Measurements from ENCODE around the gene ATP1B1.
"Not testable (repeated sequence)": the region's sequence is repeated elsewhere in the genome, so short reads cannot be mapped to it uniquely, and the experiment has no call there.

The ATP1B1 gene

GRCh38 chr1:169117599-169117998 is 11.1 kb downstream of the ATP1B1 start:
- DNase-seq (no peak), ATAC-seq (no peak)
- H3K4me3 Mint-ChIP-seq = no peak overlapping the region
- no peak overlapping the region for H3K27ac Mint-ChIP-seq
- H3K27me3 Mint-ChIP-seq = no peaks in the 10 kb centered on the region
- peaks cover 5% of the 10 kb centered on the region for H3K36me3 Mint-ChIP-seq (ENCODE audit: low read depth)
- H3K9me3 Mint-ChIP-seq = no peaks in the 10 kb centered on the region
- H3K4me1 Mint-ChIP-seq = peaks cover 16% of the 10 kb centered on the region

- peaks cover 3% of the 10 kb centered on the region for H3K36me3 Mint-ChIP-seq (ENCODE audit: low read depth)
- H3K27ac Mint-ChIP-seq = no peak overlapping the region
- no peak for DNase-seq
- H3K4me1 Mint-ChIP-seq = peaks cover 16% of the 10 kb centered on the region
- no peak for ATAC-seq
- no peak overlapping the region for H3K4me3 Mint-ChIP-seq
- no peaks in the 10 kb centered on the region for H3K27me3 Mint-ChIP-seq
- no peaks in the 10 kb centered on the region for H3K9me3 Mint-ChIP-seq
Observed at GRCh38 chr1:169118227-169118626, 11.7 kb downstream of the ATP1B1 start.

GRCh38 chr1:169119405-169119804 is 12.9 kb downstream of the ATP1B1 start:
- Mint-ChIP-seq H3K27me3 (no peaks in the 10 kb centered on the region), H3K36me3 (ENCODE audit: low read depth) (no peaks in the 10 kb centered on the region), H3K9me3 (no peaks in the 10 kb centered on the region), H3K27ac (no peak overlapping the region), H3K4me1 (peaks cover 16% of the 10 kb centered on the region), H3K4me3 (no peak overlapping the region)
- ATAC-seq (no peak), DNase-seq (no peak)

- peaks cover 6% of the 10 kb centered on the region for H3K36me3 Mint-ChIP-seq (ENCODE audit: low read depth)
- H3K27me3 Mint-ChIP-seq = no peaks in the 10 kb centered on the region
- H3K4me3 Mint-ChIP-seq = no peak overlapping the region
Observed at GRCh38 chr1:169120066-169120465, 13.6 kb downstream of the ATP1B1 start.

GRCh38 chr1:169121146-169121923 is 14.8 kb downstream of the ATP1B1 start:
- peaks cover 10% of the 10 kb centered on the region for H3K4me1 Mint-ChIP-seq
- no peaks in the 10 kb centered on the region for H3K27me3 Mint-ChIP-seq
- ATAC-seq (no peak), DNase-seq (no peak)
- no peak overlapping the region for H3K4me3 Mint-ChIP-seq
- H3K36me3 Mint-ChIP-seq (ENCODE audit: low read depth) = peaks cover 9% of the 10 kb centered on the region
- no peaks in the 10 kb centered on the region for H3K9me3 Mint-ChIP-seq
- H3K27ac Mint-ChIP-seq = no peak overlapping the region

More at GRCh38 chr1:169120066-169120465, 13.6 kb downstream of the ATP1B1 start:
- Mint-ChIP-seq H3K9me3 (no peaks in the 10 kb centered on the region), H3K4me1 (peaks cover 16% of the 10 kb centered on the region), H3K27ac (no peak overlapping the region)
- DNase-seq = no peak
- ATAC-seq = no peak

- peaks cover 9% of the 10 kb centered on the region for H3K36me3 Mint-ChIP-seq (ENCODE audit: low read depth)
- no peaks in the 10 kb centered on the region for H3K27me3 Mint-ChIP-seq
- peaks cover 1% of the 10 kb centered on the region for H3K4me1 Mint-ChIP-seq
- H3K4me3 Mint-ChIP-seq = no peak overlapping the region
- H3K9me3 Mint-ChIP-seq = no peaks in the 10 kb centered on the region
- ATAC-seq (no peak), DNase-seq (no peak)
- no peak overlapping the region for H3K27ac Mint-ChIP-seq
Observed at GRCh38 chr1:169122976-169123375, 16.5 kb downstream of the ATP1B1 start.

GRCh38 chr1:169124459-169124858 is 18.0 kb downstream of the ATP1B1 start:
- H3K27me3 Mint-ChIP-seq = no peaks in the 10 kb centered on the region
- DNase-seq = no peak
- no peak overlapping the region for H3K4me3 Mint-ChIP-seq
- H3K27ac Mint-ChIP-seq = no peak overlapping the region
- H3K9me3 Mint-ChIP-seq = no peaks in the 10 kb centered on the region
- no peak for ATAC-seq
- peaks cover 14% of the 10 kb centered on the region for H3K36me3 Mint-ChIP-seq (ENCODE audit: low read depth)
- H3K4me1 Mint-ChIP-seq = peaks cover 15% of the 10 kb centered on the region

GRCh38 chr1:169125597-169125996 is 19.1 kb downstream of the ATP1B1 start:
- not testable (repeated sequence) for DNase-seq, H3K9me3 Mint-ChIP-seq, ATAC-seq, H3K4me3 Mint-ChIP-seq, H3K27me3 Mint-ChIP-seq, H3K27ac Mint-ChIP-seq
- Mint-ChIP-seq H3K36me3 (ENCODE audit: low read depth) (peaks cover 16% of the 10 kb centered on the region), H3K4me1 (peaks cover 15% of the 10 kb centered on the region)

GRCh38 chr1:169126335-169126734 is 19.8 kb downstream of the ATP1B1 start:
- Mint-ChIP-seq H3K27me3 (no peaks in the 10 kb centered on the region), H3K27ac (no peak overlapping the region), H3K9me3 (no peaks in the 10 kb centered on the region), H3K36me3 (ENCODE audit: low read depth) (peaks cover 19% of the 10 kb centered on the region), H3K4me3 (no peak overlapping the region), H3K4me1 (peaks cover 15% of the 10 kb centered on the region)
- no peak for DNase-seq
- ATAC-seq = no peak

GRCh38 chr1:169127305-169127704 is 20.8 kb downstream of the ATP1B1 start:
- no peaks in the 10 kb centered on the region for H3K27me3 Mint-ChIP-seq

GRCh38 chr1:169128562-169128961 is 22.1 kb downstream of the ATP1B1 start:
- no peak for DNase-seq
- no peaks in the 10 kb centered on the region for H3K27me3 Mint-ChIP-seq
- peaks cover 25% of the 10 kb centered on the region for H3K36me3 Mint-ChIP-seq (ENCODE audit: low read depth)
- H3K9me3 Mint-ChIP-seq = no peaks in the 10 kb centered on the region
- peaks cover 17% of the 10 kb centered on the region for H3K4me1 Mint-ChIP-seq
- H3K27ac Mint-ChIP-seq = no peak overlapping the region
- peak; percentile 96 for ATAC-seq
- no peak overlapping the region for H3K4me3 Mint-ChIP-seq

More at GRCh38 chr1:169127305-169127704, 20.8 kb downstream of the ATP1B1 start:
- H3K4me1 Mint-ChIP-seq = peaks cover 15% of the 10 kb centered on the region
- peaks cover 21% of the 10 kb centered on the region for H3K36me3 Mint-ChIP-seq (ENCODE audit: low read depth)
- H3K9me3 Mint-ChIP-seq = no peaks in the 10 kb centered on the region
- ATAC-seq (no peak), DNase-seq (no peak)
- H3K27ac Mint-ChIP-seq = no peak overlapping the region
- no peak overlapping the region for H3K4me3 Mint-ChIP-seq

GRCh38 chr1:169129109-169129784 is 22.8 kb downstream of the ATP1B1 start:
- Mint-ChIP-seq H3K27ac (no peak overlapping the region), H3K9me3 (no peaks in the 10 kb centered on the region), H3K27me3 (no peaks in the 10 kb centered on the region), H3K36me3 (ENCODE audit: low read depth) (peaks cover 25% of the 10 kb centered on the region), H3K4me1 (peaks cover 19% of the 10 kb centered on the region), H3K4me3 (no peak overlapping the region)
- DNase-seq = no peak
- ATAC-seq = no peak

GRCh38 chr1:169130683-169131082 is 24.2 kb downstream of the ATP1B1 start:
- peaks cover 19% of the 10 kb centered on the region for H3K4me1 Mint-ChIP-seq
- H3K36me3 Mint-ChIP-seq (ENCODE audit: low read depth) = peaks cover 16% of the 10 kb centered on the region
- ATAC-seq = no peak
- H3K27me3 Mint-ChIP-seq = no peaks in the 10 kb centered on the region
- H3K27ac Mint-ChIP-seq = no peak overlapping the region
- no peaks in the 10 kb centered on the region for H3K9me3 Mint-ChIP-seq
- no peak for DNase-seq
- H3K4me3 Mint-ChIP-seq = no peak overlapping the region

GRCh38 chr1:169132512-169133227 is 26.2 kb downstream of the ATP1B1 start:
- Mint-ChIP-seq H3K27ac (no peak overlapping the region), H3K9me3 (no peaks in the 10 kb centered on the region), H3K36me3 (ENCODE audit: low read depth) (peaks cover 16% of the 10 kb centered on the region), H3K4me1 (peaks cover 21% of the 10 kb centered on the region), H3K27me3 (no peaks in the 10 kb centered on the region), H3K4me3 (no peak overlapping the region)
- ATAC-seq (no peak), DNase-seq (no peak)

- DNase-seq = no peak
- Mint-ChIP-seq H3K27me3 (no peaks in the 10 kb centered on the region), H3K4me3 (no peak overlapping the region), H3K27ac (no peak overlapping the region), H3K36me3 (ENCODE audit: low read depth) (peaks cover 14% of the 10 kb centered on the region), H3K4me1 (peaks cover 20% of the 10 kb centered on the region), H3K9me3 (no peaks in the 10 kb centered on the region)
- ATAC-seq = no peak
Observed at GRCh38 chr1:169133228-169133576, 26.7 kb downstream of the ATP1B1 start.

Measured in activated naive CD8-positive, alpha-beta T cell treated with anti-CD3 and anti-CD28 coated beads, Interleukin-2, amount 50 U/mL, for 24 hours (primary cell).